T47D (cell line): ENCODE results near the gene POLR1H.

ENCODE experiments used
- DNase-seq, 2 experiments: peaks; one replicate each; pipeline versions ENCODE4 v3.0.0 to v3.0.0-alpha.2; 2011 to 2012; ENCODE audit warnings: low read depth in 1 of 2, low spot score in 1 of 2
- JUND ChIP-seq: IDR thresholded peaks from 2 replicates; pipeline ENCODE4 v1.6.1; 2012; ENCODE audit warnings: low read depth
- in situ Hi-C: cut with HindIII; loops from 2 replicates; pipeline ENCODE4 v1.10.0; 2016; ENCODE audit warnings: low sequenced_read_pairs, low pct_unique_long_range_greater_than_20kb

Gene POLR1H

GRCh38 chr6:30102970-30103871 lies 42.2 kb downstream of the POLR1H start:
- TF ChIP-seq JUND: no peak
- in situ Hi-C loops: no loop called here
- DNase-seq: peak; percentile 62 to 91

GRCh38 chr6:30103872-30104179 lies 42.8 kb downstream of the POLR1H start:
- no peak for TF ChIP-seq JUND
- no peak for DNase-seq
- in situ Hi-C loops: no loop called here

- DNase-seq: no peak
- in situ Hi-C loops: no loop called here
- no peak for TF ChIP-seq JUND
Measured at GRCh38 chr6:30104661-30105060, 43.6 kb downstream of the POLR1H start.

GRCh38 chr6:30111266-30111856 lies 50.3 kb downstream of the POLR1H start:
- no peak for TF ChIP-seq JUND
- DNase-seq: no peak
- in situ Hi-C loops: no loop called here

- TF ChIP-seq JUND: no peak
- in situ Hi-C loops: no loop called here
- DNase-seq: no peak
Measured at GRCh38 chr6:30112402-30112994, 51.4 kb downstream of the POLR1H start.

GRCh38 chr6:30113003-30113759 lies 52.1 kb downstream of the POLR1H start, which contains the start of gene TRIM31:
TRIM31 (minus strand) TSS chr6:30113090; CDS start chr6:30112805, 285 bp downstream.
- in situ Hi-C loops: no loop called here
- no peak for DNase-seq
- TF ChIP-seq JUND: no peak

GRCh38 chr6:30113841-30114240 lies 52.8 kb downstream of the POLR1H start:
- no peak for TF ChIP-seq JUND
- DNase-seq: no peak
- in situ Hi-C loops: no loop called here
